Keratinocyte (primary cell): Measurements from ENCODE around the gene ALOX5AP. TPM values are rescaled to one million over a fixed set of nuclear protein-coding genes. Genes with fewer than 3 reads are reported as not detected.

ENCODE experiments used
- DNase-seq: peaks from one replicate; pipeline ENCODE4 v3.0.0-alpha.2; 2011; ENCODE audit warnings: low read depth, missing footprints, low spot score
- FAIRE-seq: peaks from 2 replicates; lab custom pipeline; 2011; peaks lifted over from hg19 to GRCh38; lab: Jason Lieb, UNC
- H2AFZ ChIP-seq: 2 replicates; pipeline ENCODE4 v1.6.0; 2012; ENCODE audit warnings: low read length, control low read depth, inconsistent platforms; ENCODE audit not compliant: control insufficient read depth
- H3K27ac ChIP-seq: 2 replicates; pipeline ENCODE4 v1.5.1; 2011; ENCODE audit warnings: low read length; ENCODE audit not compliant: control insufficient read depth, insufficient read depth
- H3K27me3 ChIP-seq: 3 replicates; pipeline ENCODE4 v1.6.0; 2011; ENCODE audit warnings: low read length; ENCODE audit not compliant: control insufficient read depth, insufficient read depth; ENCODE audit errors: extremely low read depth
- H3K36me3 ChIP-seq, 2 experiments: 2 replicates in 1 of 2; 3 replicates in 1 of 2; pipeline ENCODE4 v1.5.1; 2011; ENCODE audit warnings: low read length in 2 of 2, mild to moderate bottlenecking in 1 of 2; ENCODE audit not compliant: control insufficient read depth in 2 of 2, insufficient read depth in 2 of 2; ENCODE audit errors: extremely low read depth in 1 of 2
- H3K4me1 ChIP-seq: 3 replicates; pipeline ENCODE4 v1.5.1; 2011; ENCODE audit warnings: low read length; ENCODE audit not compliant: control insufficient read depth, insufficient read depth; ENCODE audit errors: extremely low read depth
- H3K4me2 ChIP-seq: 3 replicates; pipeline ENCODE4 v1.6.0; 2011; ENCODE audit warnings: low read depth, low read length; ENCODE audit not compliant: control insufficient read depth, insufficient read depth; ENCODE audit errors: extremely low read depth
- H3K4me3 ChIP-seq, 3 experiments: fragments of 200-600 bp in 1 of 3; sonication (generic) in 1 of 3; 2 replicates in 2 of 3; 3 replicates in 1 of 3; pipeline ENCODE4 v1.5.1; 2011 to 2016; ENCODE audit warnings: low read length in 3 of 3, mild to moderate bottlenecking in 3 of 3, control low read depth in 2 of 3, inconsistent platforms in 1 of 3, low read depth in 1 of 3, mixed read lengths in 1 of 3, mixed run types in 1 of 3, moderate library complexity in 1 of 3; ENCODE audit not compliant: control insufficient read depth in 2 of 3, insufficient read depth in 2 of 3; ENCODE audit errors: extremely low read depth in 1 of 3
- H3K79me2 ChIP-seq: 2 replicates; pipeline ENCODE4 v1.6.0; 2012; ENCODE audit warnings: low read length; ENCODE audit not compliant: control insufficient read depth, insufficient read depth
- H3K9ac ChIP-seq: 3 replicates; pipeline ENCODE4 v1.6.0; 2011; ENCODE audit warnings: low read length; ENCODE audit not compliant: control insufficient read depth, insufficient read depth; ENCODE audit errors: extremely low read depth
- H3K9me1 ChIP-seq: 3 replicates; pipeline ENCODE4 v1.6.0; 2011; ENCODE audit warnings: low read length; ENCODE audit not compliant: control insufficient read depth, insufficient read depth; ENCODE audit errors: extremely low read depth
- H3K9me3 ChIP-seq: 2 replicates; pipeline ENCODE4 v1.5.1; 2012; ENCODE audit warnings: low read depth, low read length; ENCODE audit not compliant: control insufficient read depth
- H4K20me1 ChIP-seq: 3 replicates; pipeline ENCODE4 v1.6.0; 2011; ENCODE audit warnings: low read length; ENCODE audit not compliant: control insufficient read depth, insufficient read depth; ENCODE audit errors: extremely low read depth
- CTCF ChIP-seq, 3 experiments: IDR thresholded peaks in 1 of 3; conservative IDR thresholded peaks in 1 of 3; optimal IDR thresholded peaks in 1 of 3; 2 replicates in 2 of 3; 3 replicates in 1 of 3; pipeline versions ENCODE3 to v1.5.1; 2011; ENCODE audit warnings: low read length in 3 of 3, mild to moderate bottlenecking in 3 of 3, moderate library complexity in 2 of 3, control low read depth in 1 of 3, inconsistent platforms in 1 of 3; ENCODE audit not compliant: insufficient read depth in 2 of 3; ENCODE audit errors: extremely low read depth in 1 of 3
- EZH2 ChIP-seq: IDR thresholded peaks from one replicate; pipeline ENCODE4 v1.6.1; 2012; ENCODE audit warnings: inconsistent platforms, mild to moderate bottlenecking, low read length, moderate library complexity
- dilution Hi-C: fragments of 300-500 bp; cut with MboI; formaldehyde crosslinking; loops from one replicate; pipeline ENCODE4 v1.7.0; 2020; ENCODE audit warnings: low sequenced_read_pairs; ENCODE audit not compliant: extremely low pct_ligation_motif_present
- polyA plus RNA-seq, 5 experiments: library from polyadenylated mRNA; depleted of rRNA in 3 of 5; stranded (reverse) in 3 of 5; stranded (forward) in 1 of 5; unstranded in 1 of 5; fragments of >200 nt; gene quantifications; 1 replicate in 1 of 5; 2 replicates in 3 of 5; 3 replicates in 1 of 5; pipeline versions ENCODE4 v1.2.1 to v1.2.3, GENCODE V29; 2011 to 2012; ENCODE audit warnings: missing spikeins in 2 of 5, low read depth in 1 of 5, low replicate concordance in 1 of 5

Gene ALOX5AP
- polyA plus RNA-seq, 1 donor (not counting 4 experiments of a cell fraction or from before 2014, with no cell fraction given) = 0.31 TPM

GRCh38 chr13:30806784-30807183, 71.4 kb downstream of the ALOX5AP start:
- H3K9me3 ChIP-seq = no peaks in the 10 kb centered on the region
- no peak overlapping the region for H3K4me3 ChIP-seq
- no peak overlapping the region for H3K27ac ChIP-seq
- peaks cover 32% of the 10 kb centered on the region for H3K4me1 ChIP-seq
- TF ChIP-seq CTCF (optimal IDR thresholded peaks at IDR 0.05 in 1 of 3, IDR thresholded peaks at IDR 0.05 in 1 of 3, conservative IDR thresholded peaks at IDR 0.05 in 1 of 3; ENCODE audit: extremely low read depth in 1 of 3, insufficient read depth in 2 of 3, low read length in 3 of 3) = no peak
- no peak for TF ChIP-seq EZH2
- no peak overlapping the region for H2AFZ ChIP-seq
- no peaks in the 10 kb centered on the region for H3K27me3 ChIP-seq
- H3K4me2 ChIP-seq = no peak overlapping the region
- H3K36me3 ChIP-seq = no peaks in the 10 kb centered on the region
- no peaks in the 10 kb centered on the region for H3K79me2 ChIP-seq
- FAIRE-seq = peak; percentile 69
- H3K9ac ChIP-seq = no peak overlapping the region
- no peak for DNase-seq
- no peaks in the 10 kb centered on the region for H4K20me1 ChIP-seq
- no peaks in the 10 kb centered on the region for H3K9me1 ChIP-seq
- dilution Hi-C loops = loop anchor here (10.0 kb wide), 1 partner anchor 218 kb away; no protein-coding TSS in a partner anchor

GRCh38 chr13:30807392-30807791, 72.0 kb downstream of the ALOX5AP start:
- Histone ChIP-seq H3K9ac (no peak overlapping the region), H3K9me1 (no peaks in the 10 kb centered on the region), H4K20me1 (no peaks in the 10 kb centered on the region), H3K4me2 (no peak overlapping the region), H3K27me3 (no peaks in the 10 kb centered on the region), H3K4me1 (peaks cover 32% of the 10 kb centered on the region), H3K79me2 (no peaks in the 10 kb centered on the region), H3K36me3 (no peaks in the 10 kb centered on the region), H3K27ac (peak overlapping the region; percentile 4), H3K9me3 (no peaks in the 10 kb centered on the region), H3K4me3 (no peak overlapping the region), H2AFZ (no peak overlapping the region)
- DNase-seq (no peak), FAIRE-seq (no peak)
- no peak for TF ChIP-seq EZH2
- no peak for TF ChIP-seq CTCF (optimal IDR thresholded peaks at IDR 0.05 in 1 of 3, IDR thresholded peaks at IDR 0.05 in 1 of 3, conservative IDR thresholded peaks at IDR 0.05 in 1 of 3; ENCODE audit: extremely low read depth in 1 of 3, insufficient read depth in 2 of 3, low read length in 3 of 3)
- dilution Hi-C loops = loop anchor here (10.0 kb wide), 1 partner anchor 217 kb away; no protein-coding TSS in a partner anchor
